HepG2 (cell line): ENCODE results near the gene NDRG2. TPM values are rescaled to one million over a fixed set of nuclear protein-coding genes. Genes with fewer than 3 reads are reported as not detected.

ENCODE experiments used
- ATAC-seq: fragments of 200-7000 bp; cut with Tn5 transposase; 3 replicates; pipeline ENCODE4 v1.9.1; 2020; ENCODE audit warnings: mild to moderate bottlenecking, moderate library complexity
- BruUV-seq: library from RNA; stranded (reverse); fragments of 400-500 nt; replicated peaks from 2 replicates; lab custom pipeline; 2021; lab: Mats Ljungman, UMichigan
- CTCF ChIA-PET: fragments of 300-600 bp; formaldehyde crosslinking; extraction: SDS; loops from one replicate; lab custom pipeline; 2021; ENCODE audit warnings: low total read pairs, inconsistent platforms, low intra/inter-chr PET ratio; lab: Yijun Ruan, JAX
- POLR2A ChIA-PET: fragments of 350-600 bp; sonication (Branson Sonifier 250); formaldehyde crosslinking; loops from one replicate; lab custom pipeline; 2020; ENCODE audit warnings: antibody characterized with exemption, inconsistent platforms; lab: Yijun Ruan, JAX
- DNase-seq: peaks from one replicate; pipeline ENCODE4 v3.0.0-alpha.2; 2015; ENCODE audit warnings: low spot score
- FAIRE-seq: peaks from 3 replicates; lab custom pipeline; 2011; peaks lifted over from hg19 to GRCh38; lab: Jason Lieb, UNC
- H2AFZ ChIP-seq: one replicate; pipeline ENCODE4 v1.6.1; 2011; ENCODE audit warnings: low read length, inconsistent platforms
- H3K27ac ChIP-seq: fragments of 300-600 bp; 3 replicates; pipeline ENCODE4 v1.8.0; 2011; ENCODE audit warnings: mixed run types, mild to moderate bottlenecking, mixed read lengths, low read length, inconsistent platforms; ENCODE audit not compliant: insufficient read depth; ENCODE audit errors: extremely low read length
- H3K27me3 ChIP-seq, 2 experiments: fragments of 200-600 bp in 1 of 2; 2 replicates in 1 of 2; 3 replicates in 1 of 2; pipeline versions ENCODE4 v1.6.0 to v1.8.0; 2011; ENCODE audit warnings: low read length in 2 of 2, mild to moderate bottlenecking in 2 of 2, moderate library complexity in 2 of 2, inconsistent platforms in 1 of 2; ENCODE audit not compliant: insufficient read depth in 2 of 2, control insufficient read depth in 1 of 2
- H3K36me3 ChIP-seq, 2 experiments: fragments of 200-600 bp in 1 of 2; replicated peaks in 1 of 2; 2 replicates in 1 of 2; 3 replicates in 1 of 2; pipeline versions ENCODE4 v1.5.1 to v1.8.0; 2011; ENCODE audit warnings: low read length in 2 of 2, inconsistent platforms in 1 of 2; ENCODE audit not compliant: insufficient read depth in 2 of 2, control insufficient read depth in 1 of 2
- H3K4me1 ChIP-seq: 2 replicates; pipeline ENCODE4 v1.5.1; 2012; ENCODE audit warnings: low read length, inconsistent platforms; ENCODE audit not compliant: insufficient read depth
- H3K4me2 ChIP-seq: 2 replicates; pipeline ENCODE4 v1.6.0; 2011; ENCODE audit warnings: low read depth, low read length, inconsistent platforms
- H3K4me3 ChIP-seq, 3 experiments: fragments of 200-600 bp in 1 of 3; sonication (generic), shearing (Covaris generic) in 1 of 3; replicated peaks in 1 of 3; 2 replicates each; pipeline ENCODE4 v1.5.1; 2011 to 2016; ENCODE audit warnings: low read length in 3 of 3, inconsistent platforms in 2 of 3, low read depth in 2 of 3, mild to moderate bottlenecking in 2 of 3, control low read depth in 1 of 3, mixed read lengths in 1 of 3; ENCODE audit not compliant: insufficient read depth in 1 of 3
- H3K79me2 ChIP-seq: one replicate; pipeline ENCODE4 v1.6.1; 2011; ENCODE audit warnings: low read length, inconsistent platforms; ENCODE audit not compliant: insufficient read depth
- H3K9ac ChIP-seq: 2 replicates; pipeline ENCODE4 v1.6.0; 2011; ENCODE audit warnings: mild to moderate bottlenecking, low read depth, low read length, inconsistent platforms; ENCODE audit not compliant: insufficient read depth
- H3K9me3 ChIP-seq: 2 replicates; pipeline ENCODE4 v1.5.1; 2012; ENCODE audit warnings: mild to moderate bottlenecking, low read length
- H4K20me1 ChIP-seq: 2 replicates; pipeline ENCODE4 v1.6.0; 2011; ENCODE audit warnings: inconsistent platforms, mild to moderate bottlenecking, low read length, moderate library complexity; ENCODE audit not compliant: insufficient read depth
- ASH2L ChIP-seq: fragments of 300-600, 200-600 bp; sonication (generic); IDR thresholded peaks from 2 replicates; pipeline ENCODE4 v1.7.0; 2017; ENCODE audit warnings: low read depth, mild to moderate bottlenecking, moderate library complexity, mixed read lengths, low read length; ENCODE audit not compliant: insufficient read length
- ATF1 ChIP-seq: IDR thresholded peaks from 2 replicates; pipeline ENCODE4 v1.6.1; 2016; ENCODE audit warnings: mild to moderate bottlenecking, control low read depth
- EED ChIP-seq: sonication (generic); formaldehyde crosslinking; IDR thresholded peaks from 2 replicates; pipeline ENCODE4 v1.5.0; 2020; ENCODE audit warnings: mild to moderate bottlenecking, missing genetic modification reagents
- ERF ChIP-seq: IDR thresholded peaks from 2 replicates; pipeline ENCODE4 v1.6.1; 2018; ENCODE audit warnings: missing biosample characterization, missing genetic modification reagents
- ETV5 ChIP-seq: IDR thresholded peaks from 2 replicates; pipeline ENCODE4 v1.6.1; 2018; ENCODE audit warnings: missing biosample characterization, missing genetic modification reagents, inconsistent platforms, borderline replicate concordance
- KLF16 ChIP-seq, 2 experiments: sonication (generic) in 1 of 2; formaldehyde crosslinking in 1 of 2; IDR thresholded peaks; 2 replicates each; pipeline versions ENCODE4 v1.6.1 to v1.8.0; 2016 to 2023; ENCODE audit warnings: missing genetic modification reagents in 2 of 2, missing compliant biosample characterization in 1 of 2
- RELA ChIP-seq: sonication (generic); formaldehyde crosslinking; IDR thresholded peaks from 2 replicates; pipeline ENCODE4 v1.4.0; 2020; ENCODE audit warnings: missing genetic modification reagents
- SMARCC2 ChIP-seq: fragments of 450-650 bp; IDR thresholded peaks from 2 replicates; pipeline ENCODE4 v1.6.1; 2017; ENCODE audit warnings: antibody characterized with exemption, mild to moderate bottlenecking
- TCF7L2 ChIP-seq: IDR thresholded peaks from 2 replicates; pipeline ENCODE4 v1.6.1; 2011; ENCODE audit warnings: mild to moderate bottlenecking, low read depth, low read length, moderate library complexity
- ZKSCAN8 ChIP-seq: IDR thresholded peaks from 2 replicates; pipeline ENCODE4 v1.6.1; 2016; ENCODE audit warnings: borderline replicate concordance, missing genetic modification reagents, missing compliant biosample characterization
- ZNF124 ChIP-seq: sonication (generic); formaldehyde crosslinking; IDR thresholded peaks from 2 replicates; pipeline ENCODE4 v1.4.0; 2020; ENCODE audit warnings: missing genetic modification reagents
- ZNF546 ChIP-seq: sonication (generic); formaldehyde crosslinking; conservative IDR thresholded peaks from 2 replicates; pipeline ENCODE4 v1.8.1; 2023; ENCODE audit warnings: mild to moderate bottlenecking, missing genetic modification reagents
- WGBS: methylation state at CpG from one replicate; pipeline ENCODE4 v1.1.6; 2017; ENCODE audit warnings: low lambda C conversion rate; 5-methylcytosine and 5-hydroxymethylcytosine counted together
- in situ Hi-C: cut with HindIII; loops from 2 replicates; pipeline ENCODE4 v1.10.0; 2017; ENCODE audit warnings: low pct_unique_long_range_greater_than_20kb; ENCODE audit not compliant: extremely low pct_ligation_motif_present
- intact Hi-C: fragments of 100-400 bp; cut with micrococcal nuclease; formaldehyde crosslinking; loops from one replicate; pipeline ENCODE4 v1.10.0; 2022; ENCODE audit not compliant: unreplicated experiment
- polyA plus RNA-seq, 8 experiments: library from polyadenylated mRNA; depleted of rRNA in 3 of 8; stranded (reverse) in 7 of 8; unstranded in 1 of 8; fragments of >200 nt; fragmentation: Illumina TruSeq in 4 of 8; extraction: Trizol in 4 of 8; gene quantifications; 2 replicates each; pipeline versions ENCODE4 v1.2.1 to v1.2.3, GENCODE V29; 2011 to 2016; ENCODE audit warnings: low read depth in 4 of 8, missing spikeins in 1 of 8, mixed read lengths in 1 of 8; ENCODE audit not compliant: insufficient read depth in 1 of 8
- total RNA-seq, 5 experiments: library from RNA; depleted of rRNA; stranded (reverse); fragments of >200 nt; fragmentation: Illumina TruSeq; extraction: Trizol; gene quantifications; 2 replicates each; pipeline ENCODE4 v1.2.3, GENCODE V29; 2016; ENCODE audit warnings: low read depth in 1 of 5
- TF ChIP-seq, protein P1 (sequence below): sonication (generic); formaldehyde crosslinking; IDR thresholded peaks from 2 replicates; pipeline ENCODE4 v1.4.0; 2020; ENCODE audit warnings: missing genetic modification reagents, borderline replicate concordance
- TF ChIP-seq, protein P2 (sequence below): sonication (generic); formaldehyde crosslinking; IDR thresholded peaks from 2 replicates; pipeline ENCODE4 v1.4.0; 2020; ENCODE audit warnings: low read depth, mild to moderate bottlenecking, missing genetic modification reagents
- TF ChIP-seq, protein P3 (sequence below): sonication (generic); formaldehyde crosslinking; IDR thresholded peaks from 2 replicates; pipeline ENCODE4 v1.8.0; 2023; ENCODE audit warnings: mild to moderate bottlenecking, missing genetic modification reagents
- TF ChIP-seq, protein P4 (sequence below): sonication (generic); formaldehyde crosslinking; IDR thresholded peaks from 2 replicates; pipeline ENCODE4 v1.4.0; 2020; ENCODE audit warnings: missing genetic modification reagents

NDRG2 gene
- total and polyA plus RNA-seq, 2 of the 13 experiments (the other 11 are each of a cell fraction or from before 2014, with no cell fraction given) = 27.2 to 189 TPM

DNA sequence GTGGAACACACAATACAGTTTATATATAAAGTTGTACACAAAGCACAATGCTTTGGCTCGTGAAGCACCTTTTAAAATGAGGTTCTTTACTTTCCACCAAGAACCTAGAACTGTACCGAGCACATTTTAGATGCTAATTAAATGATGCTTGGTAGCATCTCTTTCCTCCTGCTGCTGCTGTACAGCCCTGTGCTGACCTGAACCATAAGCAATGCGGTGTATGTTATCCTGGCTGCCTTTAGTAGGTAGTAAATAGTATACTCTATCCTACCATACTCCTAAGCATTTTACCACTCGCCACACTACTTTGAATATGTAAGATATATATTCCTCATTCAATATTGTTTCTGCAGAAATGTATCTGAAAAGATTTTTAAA, 29.9 kb upstream of the NDRG2 start:
- Histone ChIP-seq H3K4me2 (peak overlapping the region; percentile 71), H3K27me3 (no peaks in the 10 kb centered on the region), H3K9ac (peak overlapping the region; percentile 66), H3K9me3 (no peaks in the 10 kb centered on the region), H2AFZ (no peak overlapping the region), H3K4me3 (peak overlapping the region; percentile 13 to 40 (median 14); a peak in 3 of 6 replicates), H3K4me1 (peaks cover 98% of the 10 kb centered on the region), H4K20me1 (no peaks in the 10 kb centered on the region), H3K36me3 (no peaks in the 10 kb centered on the region), H3K79me2 (no peaks in the 10 kb centered on the region), H3K27ac (peak overlapping the region; percentile 92)
- POLR2A ChIA-PET = interaction anchor here (1.2 to 2.1 kb wide), 13 partner anchors 8 to 367 kb away, joined by 3 to 46 read pairs (median 10); partner anchors contain the start of genes ARHGEF40 and NDRG2
- no peak for DNase-seq
- no TSS peak for BruUV-seq
- in situ Hi-C loops (no loop called here), intact Hi-C loops (loop anchor here (1.0 to 5.0 kb wide), 6 partner anchors 8 to 372 kb away; partner anchors contain the start of genes NDRG2 and RNASE4)
- peak; percentile 34 for ATAC-seq
- WGBS = 3% methylated on average over 4 of the region's 4 CpGs
- CTCF ChIA-PET = interaction anchor here (1.3 to 3.2 kb wide), 5 partner anchors 13 to 40 kb away, joined by 3 to 12 read pairs (median 5); no protein-coding TSS in a partner anchor
- no peak for FAIRE-seq
- TF ChIP-seq RELA (CRISPR knock-in tag) = no peak
- TF ChIP-seq SMARCC2 = 0 out of 2 replicates have a peak, but pooled peaks have one; percentile 1
- TF ChIP-seq EED (CRISPR knock-in tag) = no peak
- no peak for TF ChIP-seq ZNF546 (CRISPR knock-in tag)
- TF ChIP-seq ZKSCAN8 = 0 out of 2 replicates have a peak, but pooled peaks have one; percentile 8
- peak; percentile 50; the same call in 1 of the 2 replicates for TF ChIP-seq TCF7L2
- 0 out of 4 replicates have a peak, but pooled peaks of 1 of the 2 experiments have one; percentile 5 for TF ChIP-seq KLF16 (CRISPR knock-in tag; IDR thresholded peaks at IDR 0.05)
- TF ChIP-seq ASH2L = peak; percentile 50
- TF ChIP-seq, protein P1, sequence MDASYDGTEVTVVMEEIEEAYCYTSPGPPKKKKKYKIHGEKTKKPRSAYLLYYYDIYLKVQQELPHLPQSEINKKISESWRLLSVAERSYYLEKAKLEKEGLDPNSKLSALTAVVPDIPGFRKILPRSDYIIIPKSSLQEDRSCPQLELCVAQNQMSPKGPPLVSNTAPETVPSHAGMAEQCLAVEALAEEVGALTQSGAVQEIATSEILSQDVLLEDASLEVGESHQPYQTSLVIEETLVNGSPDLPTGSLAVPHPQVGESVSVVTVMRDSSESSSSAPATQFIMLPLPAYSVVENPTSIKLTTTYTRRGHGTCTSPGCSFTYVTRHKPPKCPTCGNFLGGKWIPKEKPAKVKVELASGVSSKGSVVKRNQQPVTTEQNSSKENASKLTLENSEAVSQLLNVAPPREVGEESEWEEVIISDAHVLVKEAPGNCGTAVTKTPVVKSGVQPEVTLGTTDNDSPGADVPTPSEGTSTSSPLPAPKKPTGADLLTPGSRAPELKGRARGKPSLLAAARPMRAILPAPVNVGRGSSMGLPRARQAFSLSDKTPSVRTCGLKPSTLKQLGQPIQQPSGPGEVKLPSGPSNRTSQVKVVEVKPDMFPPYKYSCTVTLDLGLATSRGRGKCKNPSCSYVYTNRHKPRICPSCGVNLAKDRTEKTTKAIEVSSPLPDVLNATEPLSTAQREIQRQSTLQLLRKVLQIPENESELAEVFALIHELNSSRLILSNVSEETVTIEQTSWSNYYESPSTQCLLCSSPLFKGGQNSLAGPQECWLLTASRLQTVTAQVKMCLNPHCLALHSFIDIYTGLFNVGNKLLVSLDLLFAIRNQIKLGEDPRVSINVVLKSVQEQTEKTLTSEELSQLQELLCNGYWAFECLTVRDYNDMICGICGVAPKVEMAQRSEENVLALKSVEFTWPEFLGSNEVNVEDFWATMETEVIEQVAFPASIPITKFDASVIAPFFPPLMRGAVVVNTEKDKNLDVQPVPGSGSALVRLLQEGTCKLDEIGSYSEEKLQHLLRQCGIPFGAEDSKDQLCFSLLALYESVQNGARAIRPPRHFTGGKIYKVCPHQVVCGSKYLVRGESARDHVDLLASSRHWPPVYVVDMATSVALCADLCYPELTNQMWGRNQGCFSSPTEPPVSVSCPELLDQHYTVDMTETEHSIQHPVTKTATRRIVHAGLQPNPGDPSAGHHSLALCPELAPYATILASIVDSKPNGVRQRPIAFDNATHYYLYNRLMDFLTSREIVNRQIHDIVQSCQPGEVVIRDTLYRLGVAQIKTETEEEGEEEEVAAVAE (CRISPR knock-in tag) = 0 out of 2 replicates have a peak, but pooled peaks have one; percentile 9
- TF ChIP-seq, protein P2, sequence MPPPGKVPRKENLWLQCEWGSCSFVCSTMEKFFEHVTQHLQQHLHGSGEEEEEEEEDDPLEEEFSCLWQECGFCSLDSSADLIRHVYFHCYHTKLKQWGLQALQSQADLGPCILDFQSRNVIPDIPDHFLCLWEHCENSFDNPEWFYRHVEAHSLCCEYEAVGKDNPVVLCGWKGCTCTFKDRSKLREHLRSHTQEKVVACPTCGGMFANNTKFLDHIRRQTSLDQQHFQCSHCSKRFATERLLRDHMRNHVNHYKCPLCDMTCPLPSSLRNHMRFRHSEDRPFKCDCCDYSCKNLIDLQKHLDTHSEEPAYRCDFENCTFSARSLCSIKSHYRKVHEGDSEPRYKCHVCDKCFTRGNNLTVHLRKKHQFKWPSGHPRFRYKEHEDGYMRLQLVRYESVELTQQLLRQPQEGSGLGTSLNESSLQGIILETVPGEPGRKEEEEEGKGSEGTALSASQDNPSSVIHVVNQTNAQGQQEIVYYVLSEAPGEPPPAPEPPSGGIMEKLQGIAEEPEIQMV = no peak
- TF ChIP-seq, protein P3, sequence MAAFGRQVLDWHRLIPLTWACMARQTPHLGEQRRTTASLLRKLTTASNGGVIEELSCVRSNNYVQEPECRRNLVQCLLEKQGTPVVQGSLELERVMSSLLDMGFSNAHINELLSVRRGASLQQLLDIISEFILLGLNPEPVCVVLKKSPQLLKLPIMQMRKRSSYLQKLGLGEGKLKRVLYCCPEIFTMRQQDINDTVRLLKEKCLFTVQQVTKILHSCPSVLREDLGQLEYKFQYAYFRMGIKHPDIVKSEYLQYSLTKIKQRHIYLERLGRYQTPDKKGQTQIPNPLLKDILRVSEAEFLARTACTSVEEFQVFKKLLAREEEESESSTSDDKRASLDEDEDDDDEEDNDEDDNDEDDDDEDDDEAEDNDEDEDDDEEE (CRISPR knock-in tag) = no peak
- TF ChIP-seq, protein P4, sequence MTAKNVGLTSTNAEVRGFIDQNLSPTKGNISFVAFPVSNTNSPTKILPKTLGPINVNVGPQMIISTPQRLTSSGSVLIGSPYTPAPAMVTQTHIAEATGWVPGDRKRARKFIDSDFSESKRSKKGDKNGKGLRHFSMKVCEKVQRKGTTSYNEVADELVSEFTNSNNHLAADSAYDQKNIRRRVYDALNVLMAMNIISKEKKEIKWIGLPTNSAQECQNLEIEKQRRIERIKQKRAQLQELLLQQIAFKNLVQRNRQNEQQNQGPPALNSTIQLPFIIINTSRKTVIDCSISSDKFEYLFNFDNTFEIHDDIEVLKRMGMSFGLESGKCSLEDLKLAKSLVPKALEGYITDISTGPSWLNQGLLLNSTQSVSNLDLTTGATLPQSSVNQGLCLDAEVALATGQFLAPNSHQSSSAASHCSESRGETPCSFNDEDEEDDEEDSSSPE (CRISPR knock-in tag) = 0 out of 2 replicates have a peak, but pooled peaks have one; percentile 18
- no peak for TF ChIP-seq ETV5 (CRISPR knock-in tag)
- 0 out of 2 replicates have a peak, but pooled peaks have one; percentile 6 for TF ChIP-seq ATF1 (CRISPR knock-in tag)
- 0 out of 2 replicates have a peak, but pooled peaks have one; percentile 4 for TF ChIP-seq ZNF124 (CRISPR knock-in tag)
- 0 out of 2 replicates have a peak, but pooled peaks have one; percentile 0 for TF ChIP-seq ERF (CRISPR knock-in tag)
